Hypothalamus (tissue), 51 donors: Measurements from ENCODE around the gene MTSS2.

Experiments
- DNase-seq, 51 donors: peaks; one replicate each; lab custom pipeline; 2025; lab: John Stamatoyannopoulos, UW

The MTSS2 gene

DNA sequence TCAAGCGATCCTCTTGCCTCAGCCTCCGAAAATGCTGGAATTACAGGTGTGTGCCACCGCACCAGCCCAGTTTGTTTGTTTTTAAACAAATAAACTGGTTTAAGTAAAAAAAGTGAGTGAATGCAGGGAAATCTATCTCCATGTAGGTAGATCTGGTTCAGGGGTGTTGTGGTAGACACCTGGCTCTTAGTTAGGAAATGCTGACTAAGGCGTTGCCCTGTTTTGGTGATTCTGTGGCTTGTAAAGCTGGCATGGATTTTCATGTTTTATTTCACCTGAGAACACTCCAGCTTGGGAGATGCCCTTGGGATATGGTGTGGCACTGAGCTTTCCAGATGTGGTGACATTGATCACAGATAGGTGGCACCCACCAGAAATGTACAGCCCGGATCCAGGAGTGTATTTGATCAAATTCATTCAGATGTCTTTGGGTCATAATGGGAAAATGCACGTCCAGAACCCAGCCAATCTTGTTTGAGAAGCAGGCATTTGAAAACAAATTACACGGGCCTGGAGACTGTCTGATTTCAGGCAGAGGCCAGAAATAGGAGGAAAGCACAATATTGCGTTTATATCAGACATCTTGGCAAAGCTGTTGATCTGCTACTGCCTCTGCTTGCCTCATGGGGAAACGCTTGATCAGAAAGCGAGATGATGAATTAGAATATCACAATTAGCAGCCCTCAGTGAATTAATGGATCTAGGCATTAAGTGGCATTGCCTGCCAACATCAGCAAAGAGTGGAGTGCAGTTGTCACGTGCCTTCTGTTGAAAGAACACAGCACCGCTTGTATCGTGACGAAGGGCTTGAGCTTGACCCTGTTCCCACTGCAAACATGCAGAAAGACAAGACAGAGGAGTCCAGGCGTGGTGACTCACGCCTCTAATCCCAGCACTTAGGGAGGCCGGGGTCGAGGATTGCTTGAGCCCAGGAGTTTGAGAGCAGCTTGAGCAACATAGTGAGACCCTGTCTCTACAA lies 46.8 kb downstream of the MTSS2 start:
- peak in 3 of 51 donors; percentile 16 to 53 (median 17) for DNase-seq
